Caco-2 (cell line): ENCODE results near the gene OR10AD1. TPM values are rescaled to one million over a fixed set of nuclear protein-coding genes. Genes with fewer than 3 reads are reported as not detected.
A peak's percentile ranks its signal among the peaks of the same experiment; 100 is the strongest.

Source experiments
- BruUV-seq: library from RNA; stranded (reverse); fragments of 400-500 nt; replicated peaks from 2 replicates; lab custom pipeline; 2021; lab: Mats Ljungman, UMichigan
- CTCF ChIA-PET: fragments of 300-600 bp; sonication (Branson Sonifier 250); formaldehyde crosslinking; loops from one replicate; lab custom pipeline; 2022; ENCODE audit warnings: antibody characterized with exemption; lab: Charles Lee
- POLR2A ChIA-PET: fragments of 300-600 bp; sonication (Branson Sonifier 250); formaldehyde crosslinking; loops from one replicate; lab custom pipeline; 2022; ENCODE audit warnings: antibody characterized with exemption; lab: Charles Lee
- DNase-seq, 2 experiments: peaks; one replicate each; pipeline versions ENCODE4 v3.0.0 to v3.0.0-alpha.2; 2020 to 2022
- H3K27me3 ChIP-seq: replicated peaks from 2 replicates; pipeline ENCODE4 v1.6.0; 2011; ENCODE audit warnings: low read length; ENCODE audit not compliant: control insufficient read depth, insufficient read depth
- H3K36me3 ChIP-seq: 2 replicates; pipeline ENCODE4 v1.5.1; 2011; ENCODE audit warnings: low read length; ENCODE audit not compliant: control insufficient read depth, insufficient read depth
- H3K4me1 ChIP-seq: fragments of 250-450 bp; sonication (Bioruptor Pico); 2 replicates; pipeline ENCODE4 v1.5.1; 2020; ENCODE audit warnings: mild to moderate bottlenecking
- H3K4me3 ChIP-seq: 2 replicates; pipeline ENCODE4 v1.5.1; 2011; ENCODE audit warnings: low read depth, mild to moderate bottlenecking, control low read depth, low read length
- H3K9me3 ChIP-seq: fragments of 250-450 bp; sonication (Bioruptor Pico); 2 replicates; pipeline ENCODE4 v1.5.1; 2020; ENCODE audit warnings: mild to moderate bottlenecking, moderate library complexity
- H3K27ac Mint-ChIP-seq: one replicate; pipeline ENCODE4 v1.8.0; 2022; ENCODE audit warnings: mixed read lengths; ENCODE audit not compliant: unreplicated experiment
- H3K27me3 Mint-ChIP-seq: one replicate; pipeline ENCODE4 v1.8.0; 2022; ENCODE audit warnings: mixed read lengths; ENCODE audit not compliant: insufficient read depth, unreplicated experiment
- H3K36me3 Mint-ChIP-seq: one replicate; pipeline ENCODE4 v1.8.0; 2022; ENCODE audit warnings: mild to moderate bottlenecking, mixed read lengths; ENCODE audit not compliant: insufficient read depth, unreplicated experiment
- H3K4me1 Mint-ChIP-seq: one replicate; pipeline ENCODE4 v1.8.0; 2022; ENCODE audit warnings: low read depth, mixed read lengths; ENCODE audit not compliant: unreplicated experiment
- H3K4me3 Mint-ChIP-seq: one replicate; pipeline ENCODE4 v1.8.0; 2022; ENCODE audit warnings: mild to moderate bottlenecking, moderate library complexity, mixed read lengths; ENCODE audit not compliant: unreplicated experiment
- H3K9me3 Mint-ChIP-seq: one replicate; pipeline ENCODE4 v1.8.0; 2022; ENCODE audit warnings: mixed read lengths; ENCODE audit not compliant: unreplicated experiment
- CTCF ChIP-seq, 2 experiments: fragments of 200-600 bp in 1 of 2; IDR thresholded peaks; 1 replicate in 1 of 2; 2 replicates in 1 of 2; pipeline versions ENCODE4 v1.5.1 to v1.8.0; 2011 to 2022; ENCODE audit warnings: antibody characterized with exemption in 1 of 2, control low read depth in 1 of 2, inconsistent platforms in 1 of 2, low read depth in 1 of 2, low read length in 1 of 2, mild to moderate bottlenecking in 1 of 2, moderate library complexity in 1 of 2; ENCODE audit not compliant: insufficient read depth in 1 of 2, severe bottlenecking in 1 of 2, unreplicated experiment in 1 of 2
- intact Hi-C: fragments of 100-400 bp; cut with micrococcal nuclease; formaldehyde crosslinking; loops from one replicate; pipeline ENCODE4 v1.10.0; 2022; ENCODE audit not compliant: unreplicated experiment
- total RNA-seq: library from RNA; stranded (reverse); gene quantifications from 2 replicates; pipeline ENCODE4 v1.2.3, GENCODE V29; 2022

Gene OR10AD1
- total RNA-seq, 1 experiment from 2014 or later, result not detected

DNA sequence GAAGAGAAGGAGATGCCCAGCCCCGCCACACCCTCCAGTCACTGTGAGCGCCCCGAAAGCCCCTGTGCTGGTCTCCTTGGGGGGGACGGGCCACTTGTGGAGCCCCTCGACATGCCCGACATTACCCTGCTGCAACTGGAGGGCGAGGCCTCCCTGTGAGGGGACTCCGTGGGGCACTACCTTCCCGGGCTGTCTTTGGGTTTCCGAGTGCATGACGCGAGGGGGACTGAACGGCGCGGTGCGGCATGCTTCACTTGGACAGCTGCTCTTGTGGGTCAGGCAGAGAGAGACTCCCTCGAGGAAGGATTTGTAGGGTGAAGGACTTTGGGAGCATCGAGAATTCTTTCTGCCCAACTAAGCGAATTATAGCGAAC is 18.6 kb downstream of the OR10AD1 start:
- no peak overlapping the region for H3K27ac Mint-ChIP-seq
- no peak for DNase-seq
- no peaks in the 10 kb centered on the region for H3K9me3 Mint-ChIP-seq
- intact Hi-C loops, result no loop called here
- peaks cover 15% of the 10 kb centered on the region for H3K4me1 Mint-ChIP-seq
- no peaks in the 10 kb centered on the region for H3K36me3 Mint-ChIP-seq
- ChIA-PET CTCF (interaction anchor here (0.6 kb wide), 1 partner anchor 86 kb away, joined by 5 read pairs; no protein-coding TSS in a partner anchor), POLR2A (no interaction called here)
- H3K4me3 Mint-ChIP-seq, result peak overlapping the region; percentile 18
- Histone ChIP-seq H3K4me1 (peaks cover 6% of the 10 kb centered on the region), H3K36me3 (no peaks in the 10 kb centered on the region), H3K4me3 (no peak overlapping the region), H3K9me3 (no peaks in the 10 kb centered on the region), H3K27me3 (no peaks in the 10 kb centered on the region)
- H3K27me3 Mint-ChIP-seq, result peaks cover 11% of the 10 kb centered on the region
- TF ChIP-seq CTCF (IDR thresholded peaks at IDR 0.05; ENCODE audit: insufficient read depth in 1 of 2, low read depth in 1 of 2, low read length in 1 of 2, severe bottlenecking in 1 of 2, unreplicated experiment in 1 of 2), result no peak
- BruUV-seq, result no TSS peak

DNA sequence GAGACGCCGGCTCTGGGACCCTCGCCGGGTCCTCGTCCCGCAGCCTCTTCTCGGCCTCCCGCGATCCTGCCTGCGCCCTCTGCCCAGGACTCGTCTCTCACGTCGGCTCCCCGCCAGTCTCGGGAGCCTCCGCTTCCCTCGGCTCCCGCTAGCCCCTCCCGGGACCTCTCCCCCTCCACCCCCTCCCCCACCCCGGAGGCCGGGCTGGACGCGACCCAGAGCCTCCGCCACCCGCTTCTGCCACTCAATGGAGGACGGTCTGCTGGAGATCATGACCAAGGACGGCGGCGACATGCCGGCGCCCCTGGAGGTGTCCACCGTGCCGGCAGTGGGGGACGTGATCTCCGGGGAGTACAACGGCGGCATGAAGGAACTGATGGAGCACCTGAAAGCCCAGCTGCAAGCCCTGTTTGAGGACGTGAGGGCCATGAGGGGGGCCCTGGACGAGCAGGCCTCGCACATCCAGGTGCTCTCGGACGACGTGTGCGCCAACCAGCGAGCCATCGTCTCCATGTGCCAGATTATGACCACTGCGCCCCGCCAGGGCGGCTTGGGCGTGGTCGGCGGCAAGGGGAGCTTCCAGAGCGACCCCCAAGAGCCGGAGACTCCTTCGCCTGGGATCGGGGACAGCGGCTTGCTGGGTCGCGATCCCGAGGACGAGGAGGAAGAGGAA is 19.1 kb downstream of the OR10AD1 start:
- peak overlapping the region; percentile 63 for H3K4me3 ChIP-seq
- no TSS peak for BruUV-seq
- no peaks in the 10 kb centered on the region for H3K27me3 ChIP-seq
- peaks cover 15% of the 10 kb centered on the region for H3K4me1 Mint-ChIP-seq
- H3K9me3 ChIP-seq, result no peaks in the 10 kb centered on the region
- TF ChIP-seq CTCF (IDR thresholded peaks at IDR 0.05; ENCODE audit: insufficient read depth in 1 of 2, low read depth in 1 of 2, low read length in 1 of 2, severe bottlenecking in 1 of 2, unreplicated experiment in 1 of 2), result no peak
- POLR2A ChIA-PET, result interaction anchor here (0.6 to 1.6 kb wide), 2 partner anchors 13 to 62 kb away, joined by 3 to 5 read pairs; no protein-coding TSS in a partner anchor
- intact Hi-C loops, result loop anchor here (1.0 to 2.0 kb wide), 2 partner anchors 27 to 270 kb away; partner anchors contain the start of gene ASB8
- no peak overlapping the region for H3K27ac Mint-ChIP-seq
- H3K36me3 Mint-ChIP-seq, result no peaks in the 10 kb centered on the region
- peaks cover 13% of the 10 kb centered on the region for H3K27me3 Mint-ChIP-seq
- H3K4me1 ChIP-seq, result peaks cover 6% of the 10 kb centered on the region
- no peaks in the 10 kb centered on the region for H3K9me3 Mint-ChIP-seq
- CTCF ChIA-PET, result interaction anchor here (0.6 to 1.3 kb wide), 3 partner anchors 27 to 266 kb away, joined by 3 to 5 read pairs (median 4); partner anchors contain the start of gene ASB8
- no peaks in the 10 kb centered on the region for H3K36me3 ChIP-seq
- peak overlapping the region; percentile 77 for H3K4me3 Mint-ChIP-seq
- no peak for DNase-seq

GRCh38 chr12:48183091-48183875 is 19.8 kb downstream of the OR10AD1 start, which contains the start of gene CCDC184:
CCDC184 (plus strand) TSS chr12:48183644; CDS start chr12:48184123, 479 bp downstream.
- peak in 1 of 2 experiments; percentile 56 for TF ChIP-seq CTCF (IDR thresholded peaks at IDR 0.05; ENCODE audit: insufficient read depth in 1 of 2, low read depth in 1 of 2, low read length in 1 of 2, severe bottlenecking in 1 of 2, unreplicated experiment in 1 of 2)
- no peaks in the 10 kb centered on the region for H3K9me3 ChIP-seq
- H3K27me3 ChIP-seq, result no peaks in the 10 kb centered on the region
- peak within 1 kb of the TSS; percentile 45 for H3K27ac Mint-ChIP-seq
- CTCF ChIA-PET, result interaction anchor here (0.5 to 1.3 kb wide), 11 partner anchors 12 to 439 kb away, joined by 3 to 6 read pairs (median 3); partner anchors contain the start of gene ASB8
- H3K27me3 Mint-ChIP-seq, result peaks cover 13% of the 10 kb centered on the region
- H3K36me3 ChIP-seq, result no peaks in the 10 kb centered on the region
- no peaks in the 10 kb centered on the region for H3K9me3 Mint-ChIP-seq
- peaks cover 15% of the 10 kb centered on the region for H3K4me1 Mint-ChIP-seq
- no peaks in the 10 kb centered on the region for H3K36me3 Mint-ChIP-seq
- POLR2A ChIA-PET, result interaction anchor here (0.6 to 1.6 kb wide), 4 partner anchors 14 to 65 kb away, joined by 3 to 6 read pairs (median 4); no protein-coding TSS in a partner anchor
- peak within 1 kb of the TSS; percentile 77 for H3K4me3 Mint-ChIP-seq
- H3K4me1 ChIP-seq, result peaks cover 6% of the 10 kb centered on the region
- no TSS peak for BruUV-seq
- peak; percentile 74 to 82 for DNase-seq
- H3K4me3 ChIP-seq, result peak within 1 kb of the TSS; percentile 63
- intact Hi-C loops, result loop anchor here (1.0 to 2.0 kb wide), 2 partner anchors 26 to 271 kb away; partner anchors contain the start of gene ASB8
